ENCODE data around the gene STXBP1.

STXBP1 gene

GRCh38 chr9:127694890-127695720 lies 83.0 kb downstream of the STXBP1 start:
- DNase-seq = no peak

- DNase-seq = no peak
Observed at GRCh38 chr9:127697575-127697974, 85.5 kb downstream of the STXBP1 start.

DNA sequence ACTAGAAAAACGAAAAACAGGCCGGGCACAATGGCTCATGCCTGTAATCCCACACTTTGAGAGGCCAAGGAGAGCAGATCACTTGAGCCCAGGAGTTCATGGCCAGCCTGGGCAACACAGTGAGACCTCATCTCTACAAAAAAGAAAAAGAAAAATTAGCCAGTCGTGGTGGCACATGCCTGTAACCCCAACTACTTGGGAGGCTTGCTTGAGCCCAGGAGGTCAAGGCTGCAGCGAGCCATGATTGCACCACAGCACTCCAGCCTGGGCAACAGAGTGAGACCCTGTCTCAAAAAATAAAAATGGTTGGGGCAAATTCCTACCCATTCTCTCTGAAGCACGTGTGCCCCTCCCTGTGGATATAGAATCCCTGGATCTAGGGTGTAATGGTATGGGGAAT lies 86.3 kb downstream of the STXBP1 start:
- DNase-seq = no peak

DNA sequence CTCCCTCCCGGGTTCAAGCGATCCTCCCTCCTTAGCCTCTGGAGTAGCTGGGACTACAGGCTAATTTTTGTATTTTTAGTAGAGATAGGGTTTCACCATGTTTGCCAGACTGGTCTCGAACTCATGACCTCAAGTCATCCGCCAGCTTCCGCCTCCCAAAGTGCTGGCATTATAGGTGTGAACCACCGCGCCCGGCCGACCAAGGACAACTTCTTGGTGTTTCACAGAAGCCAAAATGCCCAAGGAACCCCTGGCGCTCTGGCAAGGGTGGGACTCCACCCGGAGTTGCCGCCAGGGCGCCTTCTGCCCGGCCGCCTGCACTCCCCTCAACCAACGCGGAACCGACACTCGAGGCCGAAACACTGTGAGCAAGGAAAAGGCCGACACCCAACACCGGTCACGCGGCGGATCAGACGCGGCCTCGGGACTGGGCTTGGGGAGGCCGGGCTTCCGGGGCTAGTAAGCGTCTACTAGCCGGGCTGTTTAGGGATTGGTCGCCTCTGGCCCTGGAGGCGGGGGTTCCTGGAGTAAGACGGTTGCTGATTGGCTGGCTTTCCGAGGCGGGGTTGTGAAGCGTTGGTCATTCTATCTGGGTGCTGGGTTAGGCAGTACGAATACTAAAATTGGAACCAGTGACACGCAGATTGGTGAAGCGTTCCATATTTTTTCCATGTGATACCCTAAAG lies 87.1 kb downstream of the STXBP1 start:
- DNase-seq = peak; percentile 98

DNA sequence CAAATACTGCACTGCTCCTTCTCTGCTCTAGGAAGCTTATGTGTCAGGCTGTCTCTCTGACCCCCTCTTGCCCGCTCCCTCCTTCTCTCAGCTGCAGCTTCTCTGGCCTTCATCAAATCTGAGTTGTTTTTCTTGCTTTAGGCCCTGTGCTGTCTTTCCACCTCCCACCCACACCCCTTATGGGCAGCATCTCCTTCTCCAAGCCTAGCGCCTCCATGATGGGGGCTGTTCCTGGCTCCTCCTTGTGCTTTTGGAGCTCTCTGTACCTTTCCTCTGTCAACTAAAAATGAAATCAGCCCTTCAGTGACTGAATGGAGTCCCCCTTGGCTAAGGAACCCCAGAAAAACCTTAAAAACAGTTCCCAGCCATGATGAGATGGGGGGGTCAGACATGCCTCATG lies 88.1 kb downstream of the STXBP1 start:
- no peak for DNase-seq

- DNase-seq = no peak
Observed at GRCh38 chr9:127700594-127701255, 88.6 kb downstream of the STXBP1 start.

DNA sequence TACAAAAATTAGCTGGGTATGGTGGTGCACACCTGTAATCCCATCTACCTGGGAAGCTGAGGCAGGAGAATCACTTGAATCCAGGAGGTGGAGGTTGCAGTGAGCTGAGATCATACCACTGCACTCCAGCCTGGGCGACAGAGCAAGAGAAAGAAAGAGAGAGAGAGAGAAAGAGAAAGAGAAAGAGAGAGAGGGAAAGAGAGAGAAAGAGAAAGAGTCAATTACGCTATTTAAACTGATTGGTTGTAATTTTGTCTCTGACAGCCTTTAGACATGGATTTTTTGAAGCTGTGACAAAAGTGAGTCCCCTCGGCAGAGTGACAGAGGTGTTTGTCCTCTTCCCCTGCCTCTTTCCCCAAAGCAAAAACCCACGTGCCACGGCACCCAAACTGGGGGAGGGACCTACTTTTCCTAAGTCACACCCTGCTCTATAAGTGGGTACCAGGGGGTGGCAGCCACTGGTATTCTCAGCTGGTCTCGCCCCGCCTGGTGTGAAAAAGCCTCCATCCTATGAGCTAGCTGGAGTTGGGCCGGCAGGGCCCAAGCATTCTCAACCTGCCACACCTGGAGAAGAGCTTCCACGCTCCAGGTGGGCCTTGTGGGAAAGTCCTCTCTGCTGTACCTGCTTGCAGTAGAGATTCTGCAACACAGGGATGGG lies 91.3 kb downstream of the STXBP1 start:
- DNase-seq = no peak

DNA sequence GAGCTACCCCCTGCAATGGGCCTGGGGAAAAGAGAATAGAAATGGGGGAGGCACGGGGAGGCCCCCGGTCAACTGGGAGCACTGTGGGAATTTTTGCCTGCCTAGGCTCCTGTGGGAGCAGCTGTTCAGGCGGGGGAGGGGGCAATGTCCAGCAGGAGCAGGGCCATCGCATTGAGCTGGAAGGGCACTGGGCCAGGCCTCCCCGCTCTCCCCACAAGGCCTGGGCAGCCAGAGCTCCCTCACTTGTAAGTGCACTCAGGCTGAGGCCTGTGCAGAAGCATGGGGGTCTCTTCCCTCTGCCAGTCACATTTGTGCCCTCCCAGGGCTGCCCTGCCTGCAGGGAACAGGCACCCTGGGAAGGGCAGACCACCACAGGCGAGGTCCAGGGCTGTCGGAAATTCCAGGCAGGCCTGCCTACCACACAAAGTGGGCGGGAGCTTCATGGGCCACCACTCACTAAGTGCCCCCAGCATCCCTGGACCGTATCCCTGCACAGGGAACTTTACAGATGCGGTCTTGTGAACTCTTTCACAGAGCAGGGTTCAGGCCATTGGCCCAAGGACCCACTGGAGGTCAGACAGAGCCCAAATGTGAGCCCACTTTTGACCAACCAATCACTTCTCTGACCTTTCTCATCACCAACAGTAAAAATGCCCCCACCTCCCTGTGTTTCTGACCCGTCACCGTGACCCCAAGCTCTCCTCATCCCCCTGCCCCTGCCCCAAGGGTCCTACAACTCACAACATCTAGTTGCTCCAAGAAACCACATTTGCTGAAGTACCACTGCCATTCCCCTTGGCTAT lies 93.7 kb downstream of the STXBP1 start:
- no peak for DNase-seq

- DNase-seq = no peak
Observed at GRCh38 chr9:127706836-127707241, 94.8 kb downstream of the STXBP1 start, which contains the start of gene CFAP157. CFAP157 (plus strand) TSS chr9:127706988; CDS start chr9:127707032, 44 bp downstream.

- DNase-seq = no peak
Observed at GRCh38 chr9:127707766-127708165, 95.7 kb downstream of the STXBP1 start.

- no peak for DNase-seq
Observed at GRCh38 chr9:127708952-127709587, 97.0 kb downstream of the STXBP1 start.

DNA sequence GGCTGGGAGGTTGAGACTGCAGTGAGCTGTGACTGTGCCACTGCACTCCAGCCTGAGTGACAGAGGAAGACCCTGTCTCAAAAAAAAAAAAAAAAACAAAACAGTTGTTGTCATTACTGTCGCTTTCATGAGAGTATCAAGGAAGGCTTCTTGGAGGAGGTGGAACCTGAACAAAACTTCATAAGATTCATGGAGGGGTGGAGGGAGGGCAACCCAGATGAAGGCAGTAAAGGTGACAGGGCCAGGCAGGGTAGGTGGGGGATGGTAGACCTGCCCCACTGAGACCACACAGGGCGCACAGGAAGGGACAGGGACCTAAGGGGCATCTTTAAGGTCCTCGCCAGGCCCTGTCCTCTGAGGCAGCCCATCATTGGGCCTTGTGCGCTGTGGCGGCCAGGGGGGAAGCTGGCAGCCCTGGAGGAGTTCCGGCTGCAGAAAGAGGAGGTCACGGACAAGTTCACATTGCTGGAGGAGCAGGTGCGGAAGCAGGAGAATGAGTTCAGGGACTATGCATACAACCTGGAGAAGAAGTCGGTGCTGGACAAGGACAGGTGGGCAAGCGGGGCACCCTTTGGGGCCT lies 98.2 kb downstream of the STXBP1 start:
- DNase-seq = no peak

DNA sequence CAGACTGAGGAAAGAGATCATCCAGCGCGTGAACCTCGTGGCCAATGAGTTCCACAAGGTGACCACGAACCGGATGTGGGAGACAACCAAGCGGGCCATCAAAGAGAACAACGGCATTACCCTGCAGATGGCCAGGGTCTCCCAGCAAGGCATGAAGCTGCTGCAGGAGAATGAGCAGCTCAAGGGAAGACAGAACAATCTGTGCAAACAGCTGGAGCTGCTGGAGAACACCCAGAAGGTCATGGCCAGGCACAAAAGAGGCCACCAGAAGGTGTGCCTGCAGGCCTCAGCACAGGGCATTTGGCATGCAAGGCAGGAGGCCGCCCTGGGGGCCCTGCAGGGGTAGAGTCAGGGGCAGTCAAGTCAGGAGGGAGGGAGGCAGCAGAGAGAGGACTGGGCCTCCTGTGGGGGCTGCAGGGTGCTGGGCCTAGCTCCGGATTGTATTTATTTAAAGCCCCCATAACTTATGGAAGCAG lies 99.2 kb downstream of the STXBP1 start:
- DNase-seq = no peak

DNA sequence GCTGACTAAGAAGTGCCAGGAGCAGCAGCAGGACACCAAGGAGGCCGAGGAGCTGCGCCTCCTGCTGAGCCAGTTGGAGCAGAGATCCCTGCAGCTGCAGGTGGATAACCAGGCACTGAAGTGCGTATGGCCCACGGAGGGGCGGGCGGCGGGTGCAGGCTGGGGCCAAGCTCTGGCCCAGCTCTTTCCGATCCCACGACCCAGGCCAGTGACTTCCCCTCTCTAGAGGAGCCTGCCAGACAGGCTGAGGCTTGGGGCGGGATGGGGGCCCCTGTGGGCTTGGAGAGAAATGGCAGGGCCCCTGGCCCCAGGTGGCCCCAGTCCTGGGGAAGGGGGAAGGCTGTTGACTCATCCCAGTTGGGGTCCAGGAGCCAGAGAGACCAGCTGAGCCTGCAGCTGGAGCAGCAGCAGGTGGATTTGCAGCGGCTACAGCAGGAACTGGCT lies 99.8 kb downstream of the STXBP1 start:
- DNase-seq = no peak

DNA sequence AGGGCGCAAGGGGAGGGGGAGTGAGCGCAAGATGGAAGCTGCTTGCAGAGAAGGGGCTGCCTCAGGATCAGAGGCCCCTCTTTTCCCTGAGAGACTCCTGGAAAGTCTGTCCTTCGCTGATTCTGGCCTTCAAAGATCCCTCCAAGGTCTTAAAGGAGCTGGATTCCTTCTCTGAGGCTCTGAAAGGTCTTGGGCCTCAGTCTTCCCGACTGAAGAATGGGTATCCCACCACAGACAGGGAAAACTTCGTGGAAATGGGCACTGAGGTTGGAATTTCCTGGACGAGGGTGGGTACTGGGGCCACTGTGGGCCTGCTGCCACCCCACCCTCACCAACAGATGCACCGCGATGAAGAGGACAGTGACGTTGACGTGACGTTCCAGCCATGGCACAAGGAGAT lies 100.3 kb downstream of the STXBP1 start:
- DNase-seq = no peak

GRCh38 chr9:127712867-127713266 lies 100.8 kb downstream of the STXBP1 start:
- no peak for DNase-seq

DNA sequence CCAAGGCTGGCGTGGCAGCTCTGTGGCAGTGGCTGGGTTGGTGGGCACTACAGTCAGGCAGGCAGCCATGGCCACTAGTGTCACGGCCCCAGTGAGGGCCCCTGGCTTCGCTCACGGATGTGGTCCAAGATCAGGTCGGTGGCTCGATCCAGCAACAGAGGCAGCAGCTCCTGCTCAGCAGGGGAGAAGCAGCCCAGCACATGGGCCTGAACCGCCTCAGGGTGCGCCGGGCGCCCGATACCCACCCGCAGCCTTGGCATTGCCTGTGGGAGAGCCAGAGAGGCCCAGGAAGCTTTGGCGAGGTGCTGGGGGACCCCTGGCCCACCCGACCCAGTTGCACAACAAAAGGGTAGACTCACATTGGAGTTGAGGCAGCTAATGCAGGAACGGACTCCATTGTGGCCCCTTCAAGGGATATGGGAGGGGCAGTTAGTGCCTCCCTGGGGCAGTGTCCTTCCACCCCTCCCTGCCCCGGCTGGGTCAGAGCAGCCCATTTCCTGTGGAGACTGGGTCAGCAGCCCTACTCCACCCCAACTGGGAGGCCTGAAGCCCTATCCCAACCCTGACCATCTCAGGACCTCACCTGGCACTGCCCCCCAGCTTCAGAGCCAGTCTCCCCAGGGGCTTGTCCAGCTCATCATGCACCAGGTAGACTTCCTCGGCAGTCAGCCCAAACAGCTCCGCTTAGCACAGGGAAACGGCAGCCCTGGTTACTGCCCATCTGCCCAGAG lies 102.1 kb downstream of the STXBP1 start:
- no peak for DNase-seq

DNA sequence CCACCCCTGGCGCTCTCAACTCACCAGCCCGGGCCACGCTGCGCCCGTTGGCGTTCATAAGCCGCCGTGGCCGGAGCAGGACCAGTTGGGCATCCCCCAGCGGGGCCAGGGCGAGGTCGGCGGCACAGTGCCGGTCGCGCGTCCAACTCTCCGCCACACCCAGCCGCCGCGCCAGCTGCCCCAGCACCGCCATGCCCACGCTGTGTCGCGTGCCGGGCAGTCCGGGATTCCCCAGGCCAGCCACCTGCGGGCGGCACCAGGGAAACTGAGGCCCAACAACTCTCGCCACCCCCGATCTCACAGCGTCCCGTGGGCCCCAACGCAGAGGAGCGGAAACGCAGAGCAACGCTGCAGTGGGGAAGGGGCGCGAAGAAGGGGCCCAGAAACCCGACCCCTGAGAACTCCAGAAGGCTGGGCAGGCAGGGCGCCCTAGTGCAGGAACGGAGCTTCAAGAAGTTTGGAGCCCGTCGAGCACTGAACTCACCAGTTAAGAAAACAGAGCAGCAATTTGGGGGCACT lies 102.9 kb downstream of the STXBP1 start:
- peak; percentile 40 for DNase-seq

DNA sequence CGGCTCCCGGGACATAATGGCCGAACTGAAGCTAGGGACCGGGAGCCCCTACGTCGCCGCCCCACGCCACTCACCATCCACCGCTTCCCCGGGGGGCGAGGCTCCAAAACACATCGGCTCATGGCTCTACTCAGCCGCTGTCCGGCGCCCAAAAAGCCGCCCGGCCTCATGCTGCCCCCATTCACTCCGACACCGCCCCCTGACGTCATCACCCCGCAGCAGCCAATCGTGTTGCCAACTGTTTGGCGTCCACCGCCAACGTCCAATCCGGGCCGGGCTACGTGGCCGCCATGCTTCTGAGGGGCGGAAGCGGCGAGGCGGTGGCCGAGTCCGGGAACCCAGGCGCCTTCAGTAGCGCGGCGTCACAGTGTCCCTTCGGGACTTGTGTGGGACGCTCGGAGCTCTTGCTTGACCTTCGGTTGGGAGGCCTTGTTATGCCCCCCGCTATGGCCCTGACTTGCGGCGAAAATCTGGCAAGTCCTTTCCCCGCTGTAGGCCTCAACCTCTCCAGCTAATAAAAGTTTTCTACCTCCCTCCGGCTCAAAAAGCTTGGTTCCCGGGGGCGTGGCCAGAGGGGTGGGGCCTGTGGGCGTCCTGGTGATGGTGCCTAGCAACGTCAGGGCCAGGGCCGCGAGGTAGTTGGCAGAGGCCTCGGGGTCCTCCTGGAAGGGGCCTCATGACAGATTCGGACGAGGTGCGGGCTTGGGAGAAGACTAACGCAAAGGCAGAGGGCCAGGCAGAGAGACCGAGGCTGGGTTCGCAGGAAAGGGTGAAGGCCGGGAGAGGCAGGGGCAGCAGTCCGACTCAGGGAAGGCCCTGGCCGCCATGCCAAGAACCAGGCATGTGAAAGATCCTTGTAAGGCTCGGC lies 103.6 kb downstream of the STXBP1 start, which contains the start of the genes PTRH1 and TTC16:
Gene PTRH1 (minus strand): TSS at position 194 of the 868 bp plus-strand sequence. CDS start 24 bp downstream, at position 170.
Gene TTC16 (plus strand): TSS at position 610 of the 868 bp plus-strand sequence. CDS start 67 bp downstream, at position 677.
- DNase-seq = peak; percentile 97

Data from inflammatory macrophage treated with lipopolysaccharide for 4 hours (primary cell).